Amniotic stem cell (primary cell): ENCODE data around the gene VAV2.
"Not testable (repeated sequence)": the region's sequence is repeated elsewhere in the genome, so short reads cannot be mapped to it uniquely, and the experiment has no call there.

Experiments used
- DNase-seq: peaks from one replicate; lab custom pipeline; 2025; lab: John Stamatoyannopoulos, UW

VAV2 gene

GRCh38 chr9:133767625-133768024 is 224.5 kb downstream of the VAV2 start:
- DNase-seq = no peak

GRCh38 chr9:133767008-133767407 is 225.1 kb downstream of the VAV2 start:
- no peak for DNase-seq

- not testable (repeated sequence) for DNase-seq
Observed at GRCh38 chr9:133766234-133766633, 225.9 kb downstream of the VAV2 start.

GRCh38 chr9:133763272-133764183 is 228.6 kb downstream of the VAV2 start:
- peak; percentile 18 for DNase-seq

- DNase-seq = no peak
Observed at GRCh38 chr9:133762488-133763271, 229.4 kb downstream of the VAV2 start.

- DNase-seq = no peak
Observed at GRCh38 chr9:133761641-133762248, 230.4 kb downstream of the VAV2 start.

- no peak for DNase-seq
Observed at GRCh38 chr9:133760713-133761290, 231.3 kb downstream of the VAV2 start.

GRCh38 chr9:133759946-133760345 is 232.2 kb downstream of the VAV2 start:
- DNase-seq = no peak

GRCh38 chr9:133759146-133759900 is 232.8 kb downstream of the VAV2 start:
- no peak for DNase-seq

- DNase-seq = no peak
Observed at GRCh38 chr9:133758228-133758627, 233.9 kb downstream of the VAV2 start.

GRCh38 chr9:133754688-133755227 is 237.4 kb downstream of the VAV2 start:
- no peak for DNase-seq

- no peak for DNase-seq
Observed at GRCh38 chr9:133754187-133754586, 237.9 kb downstream of the VAV2 start.

GRCh38 chr9:133752739-133753446 is 239.2 kb downstream of the VAV2 start:
- DNase-seq = no peak

GRCh38 chr9:133750982-133751649 is 241.0 kb downstream of the VAV2 start:
- DNase-seq = no peak

- no peak for DNase-seq
Observed at GRCh38 chr9:133747309-133747708, 244.8 kb downstream of the VAV2 start.

GRCh38 chr9:133744528-133744927 is 247.6 kb downstream of the VAV2 start:
- DNase-seq = not testable (repeated sequence)

- peak; percentile 17 for DNase-seq
Observed at GRCh38 chr9:133742849-133743444, 249.2 kb downstream of the VAV2 start.

GRCh38 chr9:133742251-133742650 is 249.9 kb downstream of the VAV2 start:
- no peak for DNase-seq

GRCh38 chr9:133741716-133742115 is 250.4 kb downstream of the VAV2 start:
- DNase-seq = no peak

GRCh38 chr9:133740911-133741310 is 251.2 kb downstream of the VAV2 start:
- no peak for DNase-seq
